Hypothalamus (tissue), 51 donors: ENCODE measurements around the gene SH3GLB2.
A peak's percentile ranks its signal among the peaks of the same experiment; 100 is the strongest.

Experiments
- DNase-seq, 51 donors: peaks; one replicate each; lab custom pipeline; 2025; lab: John Stamatoyannopoulos, UW

SH3GLB2 gene

GRCh38 chr9:129028192-129028966 lies at the start of gene SH3GLB2:
Gene SH3GLB2 (minus strand): TSS chr9:129028331. CDS start chr9:129028154, 177 bp downstream.
- peak; percentile 33 to 100 (median 97) for DNase-seq

- no peak for DNase-seq
Measured at GRCh38 chr9:129077236-129077635, 49.1 kb upstream of the SH3GLB2 start.

- no peak for DNase-seq
Measured at GRCh38 chr9:129076640-129077037, 48.5 kb upstream of the SH3GLB2 start.

GRCh38 chr9:129075996-129076639 lies 48.0 kb upstream of the SH3GLB2 start:
- no peak for DNase-seq

GRCh38 chr9:129074106-129074505 lies 46.0 kb upstream of the SH3GLB2 start:
- DNase-seq: no peak

- no peak for DNase-seq
Measured at GRCh38 chr9:129073404-129073803, 45.3 kb upstream of the SH3GLB2 start.

GRCh38 chr9:129072171-129072570 lies 44.0 kb upstream of the SH3GLB2 start:
- no peak for DNase-seq

GRCh38 chr9:129071526-129072126 lies 43.5 kb upstream of the SH3GLB2 start:
- no peak for DNase-seq

GRCh38 chr9:129070696-129071525 lies 42.8 kb upstream of the SH3GLB2 start:
- DNase-seq: no peak

GRCh38 chr9:129069862-129070641 lies 41.9 kb upstream of the SH3GLB2 start:
- no peak for DNase-seq

- DNase-seq: peak in 38 of 51 donors; percentile 2 to 58 (median 24)
Measured at GRCh38 chr9:129068990-129069861, 41.1 kb upstream of the SH3GLB2 start.

- DNase-seq: no peak
Measured at GRCh38 chr9:129068110-129068509, 40.0 kb upstream of the SH3GLB2 start.

GRCh38 chr9:129064499-129064908 lies 36.4 kb upstream of the SH3GLB2 start:
- no peak for DNase-seq

- no peak for DNase-seq
Measured at GRCh38 chr9:129063061-129063460, 34.9 kb upstream of the SH3GLB2 start.

GRCh38 chr9:129060991-129061390 lies 32.9 kb upstream of the SH3GLB2 start:
- no peak for DNase-seq

- no peak for DNase-seq
Measured at GRCh38 chr9:129059796-129060785, 32.0 kb upstream of the SH3GLB2 start.

- DNase-seq: no peak
Measured at GRCh38 chr9:129058965-129059795, 31.0 kb upstream of the SH3GLB2 start.
